Prostate gland (tissue), 2 donors: Measurements from ENCODE around the gene ADAM10.

Experiments used
- CTCF ChIP-seq, 4 experiments: fragments of 200-600 bp in 2 of 4; fragments of 450-650 bp in 2 of 4; sonication (generic) in 2 of 4; IDR thresholded peaks; 1 replicate in 3 of 4; 2 replicates in 1 of 4; pipeline ENCODE4 v1.5.1; 2016 to 2019; ENCODE audit warnings: antibody characterized with exemption in 4 of 4, mild to moderate bottlenecking in 2 of 4, moderate library complexity in 2 of 4
- POLR2AphosphoS5 ChIP-seq: sonication (generic); formaldehyde crosslinking; IDR thresholded peaks from one replicate; pipeline ENCODE4 v1.6.1; 2017; ENCODE audit warnings: antibody characterized with exemption

- TF ChIP-seq CTCF (IDR thresholded peaks at IDR 0.05) = no peak
- no peak for TF ChIP-seq POLR2AphosphoS5
Measured at GRCh38 chr15:58629625-58630024, 119.9 kb downstream of the ADAM10 start.
